ENCODE data around the gene TRIP11.

TRIP11 gene

GRCh38 chr14:91953170-91953985 is 86.5 kb downstream of the TRIP11 start:
- DNase-seq, result no peak

GRCh38 chr14:91947475-91948184 is 92.2 kb downstream of the TRIP11 start, which contains the start of gene FBLN5:
TSS of gene FBLN5 (minus strand) at chr14:91947694. CDS start at chr14:91947229, 465 bp downstream.
- no peak for DNase-seq

- DNase-seq, result no peak
Measured at GRCh38 chr14:91946622-91947474, 93.0 kb downstream of the TRIP11 start.

DNA sequence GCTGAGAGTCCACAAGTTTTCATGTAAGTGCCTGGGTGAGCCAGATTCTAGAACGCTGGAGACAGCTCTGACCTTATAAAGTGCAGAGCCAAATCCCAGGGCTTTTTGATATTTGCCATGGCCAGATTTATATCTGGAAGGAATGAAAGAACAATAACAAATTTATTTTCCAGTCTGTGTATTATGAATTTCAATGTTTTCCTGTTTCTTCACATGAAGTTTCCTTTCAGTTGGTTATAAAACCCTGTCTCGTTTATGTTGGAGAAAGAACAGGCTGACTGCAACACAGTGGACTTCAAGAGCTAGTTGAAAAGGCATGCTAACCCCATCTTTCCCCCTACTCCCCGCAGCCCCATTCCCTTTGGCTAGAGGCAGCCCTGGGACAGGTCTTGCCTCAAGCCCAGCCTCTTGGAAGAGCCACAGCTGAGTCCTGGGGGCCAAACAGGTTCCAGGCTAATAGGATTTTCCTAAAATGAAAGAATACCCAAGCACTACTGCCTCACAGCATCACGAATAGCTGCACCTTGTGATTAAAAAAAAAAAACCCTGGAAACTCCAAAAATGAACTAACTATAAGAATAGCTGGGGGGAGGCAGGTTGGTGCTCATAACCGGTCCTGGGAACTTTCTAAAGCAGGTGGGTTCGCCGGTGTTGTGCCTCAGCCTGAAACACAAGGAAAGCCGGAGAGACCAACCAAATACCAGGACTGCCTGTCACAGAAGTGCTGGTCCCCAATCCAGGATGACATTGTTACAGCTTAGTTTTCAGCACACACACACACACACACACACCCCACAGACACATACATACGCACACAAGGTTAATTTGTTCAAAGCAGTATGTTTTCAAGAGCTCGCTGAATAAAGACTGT is 93.9 kb downstream of the TRIP11 start:
- DNase-seq, result no peak

DNA sequence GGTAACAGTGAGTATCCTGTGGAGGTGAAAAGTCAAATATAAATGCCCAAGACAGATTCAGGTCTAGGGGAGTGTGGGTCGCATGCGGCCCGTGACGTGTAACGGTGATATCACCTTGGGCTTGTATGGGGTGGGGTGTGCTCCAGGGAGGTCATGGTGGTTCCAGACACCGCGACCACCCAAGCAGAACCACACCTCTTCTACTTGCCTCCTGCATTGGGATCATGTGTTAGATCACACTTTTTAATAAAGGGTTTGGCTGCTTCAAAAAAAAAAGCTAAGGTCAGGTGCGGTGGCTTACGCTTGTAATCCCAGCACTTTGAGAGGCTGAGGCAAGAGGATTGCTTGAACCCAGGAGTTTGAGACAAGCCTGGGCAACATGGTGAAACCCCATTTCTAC is 96.9 kb downstream of the TRIP11 start:
- DNase-seq, result no peak

DNA sequence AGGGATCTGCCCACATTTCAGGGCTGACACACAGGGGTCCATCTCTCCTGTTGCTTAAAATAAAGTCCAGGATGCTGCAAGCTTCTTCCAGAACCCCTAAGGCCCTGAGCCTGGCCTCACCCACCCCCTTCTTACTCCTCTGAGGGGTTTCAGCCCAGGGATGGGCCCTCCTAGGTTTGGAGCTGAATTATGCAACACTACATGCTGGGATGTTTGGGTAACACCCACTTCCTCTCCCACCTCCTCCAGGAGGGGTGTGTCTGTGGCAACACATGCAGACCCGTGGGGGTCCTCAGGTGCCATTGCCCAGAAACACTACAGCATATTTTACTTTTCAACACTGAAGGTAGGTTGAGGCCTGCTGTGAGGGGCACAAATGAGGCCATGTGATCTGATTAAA is 97.7 kb downstream of the TRIP11 start:
- DNase-seq, result no peak

DNA sequence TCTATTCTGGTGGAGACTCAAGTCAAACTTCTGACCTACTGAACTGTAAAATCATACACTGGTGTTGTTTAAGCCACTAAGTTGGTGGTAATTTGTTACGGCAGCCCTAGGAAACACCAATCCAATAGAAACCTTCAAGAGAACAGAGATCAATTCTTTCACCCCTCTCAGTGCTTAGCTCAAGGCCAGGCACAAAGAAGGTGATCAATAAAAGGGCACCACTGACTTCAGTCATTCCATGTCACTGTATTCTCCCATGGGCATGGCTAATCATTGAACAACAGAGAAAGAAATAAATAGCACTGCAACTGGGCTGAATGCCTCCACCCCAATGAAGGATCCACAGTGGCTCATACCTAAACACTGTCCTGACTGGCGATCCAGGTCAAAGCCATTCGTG is 99.7 kb downstream of the TRIP11 start:
- DNase-seq, result no peak

DNA sequence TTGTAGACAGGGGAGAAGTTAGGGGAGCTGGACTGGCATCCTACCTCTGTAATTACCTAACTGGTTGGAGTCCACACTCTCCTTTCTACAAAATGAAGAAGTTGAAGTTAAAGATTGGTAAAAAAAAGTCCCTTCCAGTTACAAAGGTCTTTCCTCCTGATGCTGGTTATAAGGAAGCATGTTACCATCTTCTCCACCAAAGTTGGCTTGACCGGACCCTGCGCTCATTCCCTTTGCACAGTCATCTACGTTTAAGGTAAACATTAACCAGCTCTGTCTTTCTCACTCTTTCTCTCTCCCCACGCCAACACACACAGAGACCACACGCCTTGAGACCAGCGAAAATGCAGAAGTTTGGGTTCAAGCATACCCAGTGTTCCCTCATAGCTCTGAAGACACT is 104.3 kb downstream of the TRIP11 start:
- DNase-seq, result no peak

GRCh38 chr14:91934554-91935285 is 105.1 kb downstream of the TRIP11 start:
- no peak for DNase-seq

DNA sequence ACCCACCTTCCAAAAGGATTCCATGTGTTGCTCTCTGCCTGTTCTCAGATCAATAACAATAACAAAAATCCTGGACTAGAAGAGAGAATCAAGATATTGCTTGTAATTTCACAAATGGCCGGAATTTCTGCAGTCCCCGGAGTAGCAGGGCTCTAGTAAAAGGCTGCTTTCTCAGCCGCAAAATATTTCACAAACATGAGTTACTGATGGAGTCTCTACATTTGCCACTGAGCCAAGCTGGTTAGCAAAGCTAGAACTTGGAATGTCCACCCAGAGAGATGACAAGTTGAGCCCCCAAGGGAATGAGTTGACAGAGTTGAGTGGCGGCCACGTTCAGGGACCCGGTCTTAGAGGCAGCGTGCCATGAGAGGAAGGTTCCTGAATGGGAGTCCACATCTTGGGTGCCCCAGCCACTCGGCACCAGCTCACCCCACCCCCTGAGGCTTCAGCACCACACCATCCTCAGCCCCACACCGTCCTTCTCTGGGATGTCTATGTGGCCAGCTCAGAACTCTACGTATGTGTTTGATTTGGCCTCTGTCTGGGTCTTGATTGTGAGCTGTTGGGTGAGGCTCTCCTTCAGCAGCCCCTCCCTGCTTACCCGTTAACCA is 108.3 kb downstream of the TRIP11 start:
- DNase-seq, result no peak

DNA sequence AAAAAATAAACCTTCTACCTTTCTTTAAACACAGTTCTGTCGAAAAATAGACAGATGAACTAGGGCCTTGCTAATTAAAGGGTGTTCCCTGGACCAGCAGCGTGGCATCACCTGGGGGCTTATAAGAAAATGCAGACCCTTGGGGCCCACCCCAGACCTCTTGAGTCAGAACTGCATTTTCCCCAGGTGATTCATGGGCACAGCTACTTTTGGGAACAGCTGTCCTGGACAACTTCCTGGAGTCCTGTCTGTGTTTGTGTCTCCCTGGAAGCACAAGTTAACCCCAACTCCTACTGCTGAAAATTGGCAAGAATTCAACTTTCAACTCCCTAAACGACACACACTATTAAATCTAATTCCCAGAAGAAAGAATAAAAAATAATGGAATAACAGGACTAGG is 110.2 kb downstream of the TRIP11 start:
- no peak for DNase-seq

DNA sequence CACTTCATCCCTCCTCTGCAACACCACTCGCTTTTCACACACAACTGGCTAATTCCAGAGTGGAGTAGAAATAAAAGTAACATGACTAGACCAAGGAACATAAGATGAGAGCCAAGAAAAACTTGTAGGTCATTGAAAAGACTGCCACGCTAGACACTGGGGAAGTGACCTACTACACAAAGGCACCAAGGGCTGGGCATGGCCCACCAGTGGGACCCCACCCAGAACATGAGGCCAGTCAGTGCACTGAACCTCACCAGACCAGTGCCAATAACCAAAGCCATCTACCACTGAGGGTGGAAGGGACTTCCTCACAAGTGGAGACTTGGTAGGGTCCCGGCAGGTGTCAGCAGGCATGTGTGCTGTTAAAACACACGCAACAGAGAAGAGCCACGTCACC is 112.1 kb downstream of the TRIP11 start:
- no peak for DNase-seq

- no peak for DNase-seq
Measured at GRCh38 chr14:91927191-91927590, 112.7 kb downstream of the TRIP11 start.

DNA sequence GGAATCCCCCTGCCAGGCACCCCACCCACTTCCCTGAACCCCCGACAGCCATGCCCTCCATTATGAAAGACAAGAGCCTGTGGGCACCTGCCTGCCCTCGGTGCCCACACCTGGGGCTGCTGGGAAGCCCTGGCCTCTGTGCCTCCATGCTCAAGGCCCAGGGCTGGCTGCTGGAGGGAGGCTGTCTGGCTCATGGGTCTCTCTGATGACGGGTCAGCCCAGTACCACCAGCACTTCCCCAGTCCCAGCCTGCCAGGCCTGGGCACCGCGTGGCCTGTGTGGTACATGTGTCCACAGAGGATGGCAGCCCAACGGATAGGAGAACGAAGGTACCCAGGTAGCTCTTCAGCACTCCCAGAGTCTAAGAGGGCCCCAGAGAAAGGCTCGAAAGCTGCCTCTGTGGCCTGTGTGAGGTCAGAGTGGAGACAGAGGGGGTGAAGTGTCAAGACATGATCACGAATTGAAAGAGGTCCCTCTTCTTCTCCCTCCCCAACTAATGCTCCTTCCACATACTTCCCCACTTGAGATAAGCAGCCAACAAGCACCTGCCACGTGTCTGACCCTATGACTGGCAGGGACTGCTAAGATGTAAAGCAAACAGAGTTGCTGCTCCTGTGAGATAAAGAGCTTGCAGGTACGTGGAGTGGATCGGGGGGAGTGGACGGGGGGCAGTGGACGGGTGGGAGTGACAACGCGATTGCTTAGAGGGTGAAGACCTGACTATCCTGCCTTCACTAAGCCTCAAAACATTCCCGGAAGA is 113.5 kb downstream of the TRIP11 start:
- DNase-seq, result no peak

DNA sequence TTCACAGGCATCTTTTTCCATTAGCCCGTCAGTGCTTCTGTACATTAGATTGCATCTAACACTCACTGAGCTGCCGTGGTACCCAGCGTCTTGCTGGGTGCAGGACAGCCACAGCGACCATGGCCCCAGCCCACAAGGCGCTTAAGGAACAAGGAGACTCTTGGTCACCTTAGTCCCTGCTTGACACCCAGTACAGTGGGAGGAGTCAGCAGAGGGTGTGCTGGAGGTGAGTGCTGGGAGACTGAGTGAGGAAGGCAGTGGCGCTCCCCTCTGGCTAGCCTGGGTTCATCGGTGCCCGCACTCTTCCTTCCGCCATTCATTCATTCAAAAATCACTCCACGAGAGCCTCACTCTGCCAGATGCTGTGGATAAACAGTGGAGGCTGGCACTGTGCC is 114.1 kb downstream of the TRIP11 start:
- no peak for DNase-seq

DNA sequence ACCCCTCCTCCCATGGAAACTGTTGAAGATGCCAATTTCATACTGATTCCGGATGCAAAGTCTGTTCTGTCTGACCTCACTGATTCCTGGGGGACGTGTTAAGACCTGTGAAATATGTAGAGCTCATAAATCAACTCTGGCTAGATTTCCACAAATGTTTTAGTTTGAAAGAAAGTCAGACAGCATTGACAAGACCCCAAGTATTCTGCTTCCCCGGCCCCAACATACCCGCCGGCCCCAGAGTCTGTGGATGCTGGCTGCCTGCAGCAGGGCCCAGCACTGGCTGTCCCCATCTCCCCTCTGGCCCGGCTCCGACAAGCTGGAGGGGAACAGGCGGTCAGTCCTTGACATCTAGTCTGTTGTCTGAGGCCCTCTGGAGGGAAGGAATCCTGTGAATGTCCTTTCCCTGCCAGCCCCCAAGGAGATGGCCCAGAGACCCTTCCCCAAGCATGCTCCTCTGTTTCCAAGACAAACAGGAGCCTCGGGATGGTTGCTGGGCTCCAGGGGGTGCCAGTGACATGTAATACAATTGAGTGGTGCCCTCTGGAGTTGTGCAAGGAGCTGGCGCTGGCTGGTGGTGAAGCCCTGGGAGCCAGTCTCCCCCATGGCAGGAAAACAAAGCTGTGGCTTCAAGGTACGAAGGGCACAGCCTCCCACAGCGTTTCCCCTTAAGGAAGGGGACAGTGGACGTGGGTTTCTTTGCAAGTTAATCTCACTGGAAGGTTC is 114.7 kb downstream of the TRIP11 start:
- no peak for DNase-seq

- DNase-seq, result no peak
Measured at GRCh38 chr14:91920526-91920925, 119.3 kb downstream of the TRIP11 start.

DNA sequence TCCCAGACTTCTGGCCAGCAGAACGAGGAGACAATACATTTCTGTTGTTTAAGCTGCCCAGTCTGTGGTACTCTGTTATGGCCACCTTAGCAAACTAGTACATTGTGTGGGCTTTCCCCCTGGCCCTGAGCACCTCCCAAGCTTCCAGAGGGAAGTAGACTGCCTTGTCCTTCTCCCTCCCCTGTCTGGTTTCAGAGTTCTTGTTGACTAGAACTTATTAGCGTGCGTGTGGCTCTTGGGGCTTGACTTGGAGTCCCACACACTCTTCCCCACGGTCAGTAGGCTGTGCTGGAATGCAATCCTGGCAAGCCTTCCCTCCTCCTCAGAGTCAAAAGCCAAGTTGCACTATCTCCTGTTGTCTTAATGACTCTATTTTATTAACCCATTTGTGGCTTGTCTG is 120.0 kb downstream of the TRIP11 start:
- DNase-seq, result no peak

DNA sequence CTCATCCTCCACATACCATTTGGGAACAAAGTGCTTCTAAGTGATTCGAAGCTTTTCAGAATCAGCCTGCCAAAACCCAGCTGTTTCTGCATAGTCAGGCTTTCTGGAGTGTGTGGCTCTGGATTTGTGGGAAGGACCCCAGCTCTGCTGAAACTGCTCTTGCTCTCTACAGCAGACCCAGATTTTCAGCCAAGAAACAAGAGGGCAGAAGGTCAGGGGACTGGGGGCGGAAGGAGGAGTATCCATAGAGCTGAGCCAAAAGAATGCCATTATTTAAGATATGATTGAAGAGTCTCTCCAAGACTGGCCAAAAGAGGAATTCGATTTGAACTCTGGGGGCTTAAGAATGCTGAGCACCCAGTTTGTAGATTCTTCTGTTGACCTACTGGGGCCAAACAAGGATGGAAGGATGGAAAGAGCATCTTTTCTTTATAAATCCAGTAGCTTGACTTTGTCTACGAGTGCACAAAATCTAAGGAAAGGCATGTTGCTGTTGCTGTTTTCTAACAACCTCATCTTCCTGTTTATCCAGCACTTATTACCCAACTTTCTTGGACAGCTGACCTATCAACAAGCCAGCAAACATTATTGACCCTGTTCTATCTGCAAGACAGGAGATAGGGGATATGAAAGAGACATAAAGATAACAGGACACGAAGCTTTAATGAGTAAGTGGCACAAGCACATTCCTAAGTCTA is 121.5 kb downstream of the TRIP11 start:
- DNase-seq, result no peak

Measured in cerebellar nuclear complex (tissue), 1 donor.